GM12874 (cell line): Measurements from ENCODE around the gene CAVIN1.

ENCODE experiments used
- CTCF ChIP-seq: IDR thresholded peaks from 2 replicates; pipeline ENCODE4 v1.5.1; 2011; ENCODE audit warnings: low read depth, mild to moderate bottlenecking, control low read depth, low read length, moderate library complexity; ENCODE audit not compliant: insufficient read depth

The CAVIN1 gene

DNA sequence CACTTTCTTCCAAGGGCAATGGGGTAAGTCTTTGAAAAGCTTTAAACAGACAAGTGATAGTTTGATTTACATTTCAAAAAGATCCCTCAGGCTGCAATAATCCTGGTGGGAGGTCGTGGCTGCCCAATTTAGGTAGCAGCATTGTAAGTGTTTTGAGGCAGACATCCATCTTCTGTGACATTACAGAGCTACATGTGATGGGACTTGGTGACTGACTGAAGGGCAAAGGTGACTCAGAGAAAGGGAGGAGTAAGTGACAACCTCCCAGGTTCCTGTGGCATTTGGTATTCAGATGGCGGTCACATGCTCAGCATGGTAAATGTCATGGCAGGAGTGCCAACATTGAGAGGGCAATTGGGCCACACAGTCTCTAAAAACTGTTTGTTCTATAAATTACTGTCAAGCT is 61.3 kb downstream of the CAVIN1 start:
- TF ChIP-seq CTCF: no peak

DNA sequence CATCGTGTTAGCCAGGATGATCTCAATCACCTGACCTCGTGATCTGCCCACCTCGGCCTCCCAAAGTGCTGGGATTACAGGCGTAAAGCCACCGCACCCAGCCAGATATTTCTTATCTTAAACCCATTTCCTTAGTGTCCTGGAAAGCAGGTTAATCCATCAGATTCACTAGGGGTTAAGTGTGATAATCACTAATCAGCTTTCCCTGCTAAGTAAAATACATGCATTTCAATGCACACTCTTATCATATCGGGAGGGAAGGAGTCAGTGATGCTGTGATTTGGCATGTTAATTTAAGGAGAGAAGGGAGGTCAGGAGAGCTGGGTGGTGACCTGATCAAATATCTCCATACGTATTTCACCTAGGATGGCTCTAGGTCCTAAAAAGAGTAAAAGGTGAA is 63.9 kb downstream of the CAVIN1 start:
- TF ChIP-seq CTCF: no peak

DNA sequence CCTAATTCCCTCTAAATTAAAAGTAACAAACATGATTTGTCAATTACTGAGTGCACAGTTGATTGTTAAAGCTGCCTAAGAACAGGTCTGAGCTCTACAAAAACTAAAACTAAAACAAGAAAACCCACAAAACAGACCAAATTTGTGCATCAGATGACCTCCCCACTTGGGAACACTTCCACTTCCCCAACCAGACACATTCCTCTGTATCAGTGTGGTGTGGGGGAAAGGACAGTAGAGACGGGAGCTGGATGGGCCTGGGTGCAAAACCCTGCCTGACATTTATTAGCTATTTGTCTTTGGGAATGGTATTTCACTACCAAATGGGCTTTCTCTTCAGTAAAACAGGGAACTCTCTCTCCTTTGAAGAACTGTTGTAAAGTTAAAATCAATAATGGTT is 64.6 kb downstream of the CAVIN1 start:
- TF ChIP-seq CTCF: no peak

DNA sequence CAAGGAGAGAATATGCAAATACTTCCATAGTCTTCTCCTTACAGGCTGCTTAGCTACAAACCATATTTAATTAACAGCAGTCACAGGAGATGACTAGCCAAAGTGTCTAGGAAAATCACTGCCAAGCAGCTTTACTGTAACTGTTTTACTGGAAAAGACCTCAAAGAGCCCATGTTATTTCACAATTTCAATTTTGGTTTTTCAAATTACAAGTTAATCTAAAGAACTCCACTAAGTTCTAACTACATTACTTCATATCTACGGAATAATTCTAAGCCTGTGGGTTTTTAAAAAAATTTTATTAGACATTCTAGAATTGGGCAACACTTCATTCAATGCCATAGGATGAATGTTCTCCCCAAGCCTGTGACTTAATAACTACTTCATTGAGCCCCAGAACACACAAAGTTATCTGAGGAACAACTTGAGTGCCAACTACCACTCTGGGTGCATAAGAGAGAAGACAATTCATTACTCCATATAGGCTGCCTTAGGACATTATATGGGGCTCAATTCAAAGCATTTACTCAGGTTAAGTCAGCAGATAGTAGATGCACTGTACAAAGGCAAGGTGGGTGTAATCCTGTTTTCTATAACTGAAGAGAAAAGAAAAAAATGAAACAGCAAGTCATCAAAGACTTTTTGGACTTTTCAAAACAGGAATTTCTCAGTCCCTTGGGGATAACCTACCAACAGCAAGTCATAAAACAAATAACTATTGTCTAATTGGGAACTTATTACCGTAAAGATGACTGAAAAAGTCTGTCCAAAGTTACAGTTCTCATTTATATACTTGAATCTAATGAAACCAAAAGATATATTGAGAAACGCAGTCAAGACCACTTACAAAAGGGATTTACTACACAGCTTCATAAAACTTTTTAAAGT is 67.9 kb downstream of the CAVIN1 start:
- TF ChIP-seq CTCF: no peak
